PC-3 (cell line): ENCODE data around the gene BCL2L15.

Experiments used
- EZH2 ChIP-seq: fragments of 300-600 bp; sonication (generic); IDR thresholded peaks from one replicate; pipeline ENCODE4 v1.6.1; 2017; ENCODE audit warnings: antibody characterized with exemption, mild to moderate bottlenecking, low read length; ENCODE audit not compliant: unreplicated experiment
- TF ChIP-seq, protein P1 (sequence below): fragments of 300-600 bp; sonication (generic); conservative IDR thresholded peaks from 2 replicates; pipeline ENCODE4 v1.5.1; 2017; ENCODE audit warnings: antibody characterized with exemption, low read depth, mild to moderate bottlenecking, low read length

DNA sequence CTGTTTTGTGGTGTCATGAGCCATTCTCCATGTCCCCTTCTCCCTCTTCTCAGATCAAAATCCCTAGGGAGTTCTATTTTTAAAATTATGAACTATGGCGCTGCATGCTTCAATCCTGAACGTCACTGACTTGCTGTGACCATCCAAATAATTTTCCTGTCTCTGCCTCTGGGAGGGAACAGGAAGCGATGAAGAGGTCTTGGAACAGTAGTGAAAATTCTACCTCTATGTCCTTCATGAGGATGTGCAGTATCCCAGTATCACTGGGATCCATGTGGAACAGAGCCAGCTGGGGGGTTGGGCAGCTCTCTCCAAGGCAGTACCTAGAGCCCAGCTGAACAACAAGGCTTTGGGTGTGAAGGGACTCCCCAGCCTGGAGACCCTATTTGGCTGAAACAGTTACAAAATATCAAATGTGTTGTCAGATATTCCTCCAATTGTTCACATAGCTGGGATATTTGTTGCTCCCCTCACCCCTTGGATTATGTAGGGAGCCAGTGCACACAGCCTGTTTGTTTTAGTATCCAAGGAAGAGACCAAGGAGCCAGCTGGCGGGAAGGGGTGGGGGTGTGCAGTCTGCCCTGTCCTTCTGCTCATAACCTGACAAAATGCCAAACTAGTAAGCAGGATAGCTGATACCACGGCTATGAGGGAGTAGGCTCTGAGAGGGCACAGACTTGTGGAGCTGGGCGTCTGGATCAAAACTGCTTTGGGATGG is 25.4 kb upstream of the BCL2L15 start:
- TF ChIP-seq, protein P1, sequence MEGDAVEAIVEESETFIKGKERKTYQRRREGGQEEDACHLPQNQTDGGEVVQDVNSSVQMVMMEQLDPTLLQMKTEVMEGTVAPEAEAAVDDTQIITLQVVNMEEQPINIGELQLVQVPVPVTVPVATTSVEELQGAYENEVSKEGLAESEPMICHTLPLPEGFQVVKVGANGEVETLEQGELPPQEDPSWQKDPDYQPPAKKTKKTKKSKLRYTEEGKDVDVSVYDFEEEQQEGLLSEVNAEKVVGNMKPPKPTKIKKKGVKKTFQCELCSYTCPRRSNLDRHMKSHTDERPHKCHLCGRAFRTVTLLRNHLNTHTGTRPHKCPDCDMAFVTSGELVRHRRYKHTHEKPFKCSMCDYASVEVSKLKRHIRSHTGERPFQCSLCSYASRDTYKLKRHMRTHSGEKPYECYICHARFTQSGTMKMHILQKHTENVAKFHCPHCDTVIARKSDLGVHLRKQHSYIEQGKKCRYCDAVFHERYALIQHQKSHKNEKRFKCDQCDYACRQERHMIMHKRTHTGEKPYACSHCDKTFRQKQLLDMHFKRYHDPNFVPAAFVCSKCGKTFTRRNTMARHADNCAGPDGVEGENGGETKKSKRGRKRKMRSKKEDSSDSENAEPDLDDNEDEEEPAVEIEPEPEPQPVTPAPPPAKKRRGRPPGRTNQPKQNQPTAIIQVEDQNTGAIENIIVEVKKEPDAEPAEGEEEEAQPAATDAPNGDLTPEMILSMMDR: no peak
- TF ChIP-seq EZH2: no peak
